ENCODE results near the gene RPL27. TPM values are rescaled to one million over a fixed set of nuclear protein-coding genes. Genes with fewer than 3 reads are reported as not detected.

RPL27 gene
- total and polyA plus RNA-seq, 2 donors (not counting 3 experiments of a cell fraction or from before 2014, with no cell fraction given), result 1,014 to 2,467 TPM

GRCh38 chr17:43024407-43025289 is 26.4 kb downstream of the RPL27 start, which contains the start of gene RND2:
Gene RND2, plus strand, starts transcription at chr17:43025231. Its CDS starts 117 bp downstream, at chr17:43025348.
- Histone ChIP-seq H4K20me1 (replicated peaks; ENCODE audit: control insufficient read depth, extremely low read depth, insufficient read depth, low read length) (no peaks in the 10 kb centered on the region), H3K4me1 (ENCODE audit: control insufficient read depth, extremely low read depth, insufficient read depth, low read length) (peaks cover 12% of the 10 kb centered on the region), H3K4me3 (replicated peaks in 1 of 3; ENCODE audit: insufficient read depth in 1 of 3, low read depth in 1 of 3, low read length in 3 of 3) (peak within 1 kb of the TSS; percentile 32 to 59 (median 53)), H3K9ac (replicated peaks; ENCODE audit: extremely low read depth, insufficient read depth, low read length) (peak within 1 kb of the TSS; percentile 62), H3K36me3 (ENCODE audit: control insufficient read depth in 2 of 2, extremely low read depth in 1 of 2, insufficient read depth in 2 of 2, low read length in 2 of 2) (no peaks in the 10 kb centered on the region), H3K9me3 (replicated peaks; ENCODE audit: control insufficient read depth, insufficient read depth, low read length) (no peaks in the 10 kb centered on the region), H3K27ac (ENCODE audit: insufficient read depth, low read depth, low read length) (peak within 1 kb of the TSS; percentile 13), H3K9me1 (replicated peaks; ENCODE audit: control insufficient read depth, extremely low read depth, insufficient read depth, low read length) (no peaks in the 10 kb centered on the region), H3K79me2 (ENCODE audit: control insufficient read depth, insufficient read depth, low read length) (peaks cover 18% of the 10 kb centered on the region), H3K27me3 (ENCODE audit: control insufficient read depth in 2 of 2, insufficient read depth in 2 of 2, low read length in 2 of 2) (no peaks in the 10 kb centered on the region), H3K4me2 (ENCODE audit: insufficient read depth, low read length) (peak within 1 kb of the TSS; percentile 82), H2AFZ (ENCODE audit: low read depth, low read length) (peak within 1 kb of the TSS; percentile 89)
- FAIRE-seq, result peak; percentile 95
- dilution Hi-C loops (cut with MboI; ENCODE audit: extremely low pct_ligation_motif_present, low sequenced_read_pairs), result no loop called here
- ChIA-PET POLR2A (interaction anchor here (0.8 to 1.6 kb wide), 6 partner anchors 27 to 343 kb away, joined by 3 to 21 read pairs (median 5); no protein-coding TSS in a partner anchor), CTCF (interaction anchor here (0.7 to 3.4 kb wide), 32 partner anchors 9 to 459 kb away, joined by 3 to 27 read pairs (median 4); partner anchors contain the start of genes BRCA1, DHX8, IFI35 and NBR1)
- TF ChIP-seq CTCF (IDR thresholded peaks at IDR 0.05; ENCODE audit: extremely low read depth in 1 of 2, insufficient read depth in 1 of 2, low read depth in 1 of 2, low read length in 2 of 2) (peak; percentile 57 to 82), POLR2AphosphoS5 (IDR thresholded peaks at IDR 0.05; ENCODE audit: insufficient read depth, low read depth, low read length) (no peak), POLR2A (IDR thresholded peaks at IDR 0.05; ENCODE audit: low read depth, low read length) (no peak), FOS (IDR thresholded peaks at IDR 0.05; ENCODE audit: borderline replicate concordance, insufficient read depth, low read length) (no peak), JUN (IDR thresholded peaks at IDR 0.05; ENCODE audit: borderline replicate concordance, insufficient read depth, insufficient read length, low read depth) (no peak)
- intact Hi-C loops (cut with micrococcal nuclease), result loop anchor here (1.0 to 2.0 kb wide), 3 partner anchors 100 to 188 kb away; partner anchors contain the start of gene BRCA1
- BruUV-seq (replicated peaks), result no TSS peak
- DNase-seq (ENCODE audit: low read depth, low spot score), result peak; percentile 93

Data from endothelial cell of umbilical vein (primary cell).